Activated CD8-positive, alpha-beta T cell treated with anti-CD3 and anti-CD28 coated beads for 36 hours (primary cell): ENCODE data around the gene C1QTNF6. TPM values are rescaled to one million over a fixed set of nuclear protein-coding genes. Genes with fewer than 3 reads are reported as not detected.

Experiments
- ATAC-seq: fragments of 200-7000 bp; cut with Tn5 transposase; one replicate; pipeline ENCODE4 v1.10.0; 2021; ENCODE audit warnings: mild to moderate bottlenecking, moderate library complexity
- CTCF ChIA-PET: fragments of 350-600 bp; sonication (Branson Sonifier 250); formaldehyde crosslinking; loops from one replicate; lab custom pipeline; 2021; ENCODE audit warnings: antibody characterized with exemption; lab: Charles Lee
- POLR2A ChIA-PET: fragments of 350-600 bp; sonication (Branson Sonifier 250); formaldehyde crosslinking; loops from one replicate; lab custom pipeline; 2021; ENCODE audit warnings: antibody characterized with exemption; lab: Charles Lee
- DNase-seq: peaks from one replicate; pipeline ENCODE4 v3.0.0-alpha.2; 2020
- H3K27ac Mint-ChIP-seq: one replicate; pipeline ENCODE4 v1.8.0; 2021; ENCODE audit warnings: mild to moderate bottlenecking, mixed read lengths
- H3K27me3 Mint-ChIP-seq: one replicate; pipeline ENCODE4 v1.8.0; 2021; ENCODE audit warnings: mixed read lengths
- H3K36me3 Mint-ChIP-seq: one replicate; pipeline ENCODE4 v1.8.0; 2021; ENCODE audit warnings: low read depth, mixed read lengths
- H3K4me1 Mint-ChIP-seq: one replicate; pipeline ENCODE4 v1.8.0; 2021; ENCODE audit warnings: low read depth, mixed read lengths
- H3K4me3 Mint-ChIP-seq: one replicate; pipeline ENCODE4 v1.8.0; 2021; ENCODE audit warnings: mild to moderate bottlenecking, moderate library complexity, mixed read lengths
- H3K9me3 Mint-ChIP-seq: one replicate; pipeline ENCODE4 v1.8.0; 2021; ENCODE audit warnings: mixed read lengths
- CTCF ChIP-seq: fragments of 200-600 bp; IDR thresholded peaks from one replicate; pipeline ENCODE4 v1.8.0; 2022; ENCODE audit warnings: antibody characterized with exemption, mild to moderate bottlenecking
- intact Hi-C: fragments of 100-400 bp; cut with micrococcal nuclease; formaldehyde crosslinking; loops from one replicate; pipeline ENCODE4 v1.10.0; 2022
- total RNA-seq, 2 experiments: library from RNA; stranded (reverse); gene quantifications; one replicate each; pipeline ENCODE4 v1.2.3, GENCODE V29; 2021

C1QTNF6 gene
- total RNA-seq, 2 experiments from 2014 or later: 6.4 TPM

- Mint-ChIP-seq H3K36me3 (peaks cover 90% of the 10 kb centered on the region), H3K4me1 (peaks cover 85% of the 10 kb centered on the region), H3K27ac (peak overlapping the region; percentile 98), H3K27me3 (no peaks in the 10 kb centered on the region), H3K9me3 (peaks cover 4% of the 10 kb centered on the region), H3K4me3 (peak overlapping the region; percentile 76)
- peak; percentile 80 for DNase-seq
- ATAC-seq: peak; percentile 7
- intact Hi-C loops: no loop called here
- ChIA-PET POLR2A (interaction anchor here (0.8 to 7.6 kb wide), 16 partner anchors 10 to 256 kb away, joined by 3 to 209 read pairs (median 6); partner anchors contain the start of genes CYTH4, IL2RB and RAC2), CTCF (interaction anchor here (0.6 to 5.0 kb wide), 10 partner anchors 9 to 184 kb away, joined by 3 to 40 read pairs (median 6); partner anchors contain the start of gene RAC2)
- no peak for TF ChIP-seq CTCF
These were observed 41.2 kb upstream of the C1QTNF6 start for GRCh38 chr22:37229012-37229804.

- Mint-ChIP-seq H3K4me1 (peaks cover 85% of the 10 kb centered on the region), H3K27ac (peak overlapping the region; percentile 98), H3K36me3 (peaks cover 90% of the 10 kb centered on the region), H3K27me3 (no peaks in the 10 kb centered on the region), H3K9me3 (peaks cover 10% of the 10 kb centered on the region), H3K4me3 (peak overlapping the region; percentile 76)
- intact Hi-C loops: no loop called here
- ChIA-PET POLR2A (interaction anchor here (0.8 to 7.6 kb wide), 12 partner anchors 9 to 141 kb away, joined by 3 to 209 read pairs (median 6); partner anchors contain the start of genes CYTH4, IL2RB and RAC2), CTCF (interaction anchor here (1.2 to 5.0 kb wide), 7 partner anchors 10 to 32 kb away, joined by 3 to 40 read pairs (median 11); partner anchors contain the start of gene RAC2)
- TF ChIP-seq CTCF: no peak
- ATAC-seq (peak; percentile 5), DNase-seq (peak; percentile 79)
These were observed 40.3 kb upstream of the C1QTNF6 start for GRCh38 chr22:37228106-37229011.

- DNase-seq (peak; percentile 51), ATAC-seq (no peak)
- no peak overlapping the region for H3K4me3 Mint-ChIP-seq
- intact Hi-C loops: no loop called here
- H3K9me3 Mint-ChIP-seq: peaks cover 14% of the 10 kb centered on the region
- H3K27ac Mint-ChIP-seq: peak overlapping the region; percentile 94
- CTCF ChIA-PET: interaction anchor here (0.6 to 3.3 kb wide), 4 partner anchors 10 to 34 kb away, joined by 3 to 25 read pairs (median 9); no protein-coding TSS in a partner anchor
- no peaks in the 10 kb centered on the region for H3K27me3 Mint-ChIP-seq
- TF ChIP-seq CTCF: no peak
- POLR2A ChIA-PET: interaction anchor here (0.7 to 5.3 kb wide), 4 partner anchors 9 to 18 kb away, joined by 3 to 61 read pairs (median 4); partner anchors contain the start of gene RAC2
- H3K4me1 Mint-ChIP-seq: peaks cover 85% of the 10 kb centered on the region
- peaks cover 90% of the 10 kb centered on the region for H3K36me3 Mint-ChIP-seq
These were observed 38.5 kb upstream of the C1QTNF6 start for GRCh38 chr22:37226514-37226913.

- no peak overlapping the region for H3K4me3 Mint-ChIP-seq
These were observed 38.0 kb upstream of the C1QTNF6 start for GRCh38 chr22:37226087-37226486.

More at GRCh38 chr22:37226087-37226486, 38.0 kb upstream of the C1QTNF6 start:
- ChIA-PET CTCF (interaction anchor here (0.6 to 3.3 kb wide), 6 partner anchors 9 to 35 kb away, joined by 3 to 25 read pairs (median 7); no protein-coding TSS in a partner anchor), POLR2A (interaction anchor here (0.7 to 5.3 kb wide), 5 partner anchors 9 to 17 kb away, joined by 3 to 61 read pairs (median 3); partner anchors contain the start of gene RAC2)
- intact Hi-C loops: no loop called here
- H3K36me3 Mint-ChIP-seq: peaks cover 90% of the 10 kb centered on the region
- H3K27me3 Mint-ChIP-seq: no peaks in the 10 kb centered on the region
- peaks cover 18% of the 10 kb centered on the region for H3K9me3 Mint-ChIP-seq
- H3K27ac Mint-ChIP-seq: peak overlapping the region; percentile 94
- DNase-seq (no peak), ATAC-seq (no peak)
- no peak for TF ChIP-seq CTCF
- peaks cover 85% of the 10 kb centered on the region for H3K4me1 Mint-ChIP-seq
